Upper lobe of left lung (tissue), 4 donors: Measurements from ENCODE around the gene MMP14.

Experiments
- POLR2A ChIP-seq, 4 donors: fragments of 450-650 bp; IDR thresholded peaks; one replicate each; pipeline ENCODE4 v1.5.1; 2016 to 2017; ENCODE audit warnings: antibody characterized with exemption in 4 of 4, mild to moderate bottlenecking in 2 of 4
- TF ChIP-seq, protein P1 (sequence below), 6 experiments: fragments of 450-650 bp in 4 of 6; fragments of 200-600 bp in 2 of 6; sonication (generic) in 2 of 6; IDR thresholded peaks; one replicate each; pipeline ENCODE4 v1.5.1; 2016 to 2019; ENCODE audit warnings: antibody characterized with exemption in 6 of 6

DNA sequence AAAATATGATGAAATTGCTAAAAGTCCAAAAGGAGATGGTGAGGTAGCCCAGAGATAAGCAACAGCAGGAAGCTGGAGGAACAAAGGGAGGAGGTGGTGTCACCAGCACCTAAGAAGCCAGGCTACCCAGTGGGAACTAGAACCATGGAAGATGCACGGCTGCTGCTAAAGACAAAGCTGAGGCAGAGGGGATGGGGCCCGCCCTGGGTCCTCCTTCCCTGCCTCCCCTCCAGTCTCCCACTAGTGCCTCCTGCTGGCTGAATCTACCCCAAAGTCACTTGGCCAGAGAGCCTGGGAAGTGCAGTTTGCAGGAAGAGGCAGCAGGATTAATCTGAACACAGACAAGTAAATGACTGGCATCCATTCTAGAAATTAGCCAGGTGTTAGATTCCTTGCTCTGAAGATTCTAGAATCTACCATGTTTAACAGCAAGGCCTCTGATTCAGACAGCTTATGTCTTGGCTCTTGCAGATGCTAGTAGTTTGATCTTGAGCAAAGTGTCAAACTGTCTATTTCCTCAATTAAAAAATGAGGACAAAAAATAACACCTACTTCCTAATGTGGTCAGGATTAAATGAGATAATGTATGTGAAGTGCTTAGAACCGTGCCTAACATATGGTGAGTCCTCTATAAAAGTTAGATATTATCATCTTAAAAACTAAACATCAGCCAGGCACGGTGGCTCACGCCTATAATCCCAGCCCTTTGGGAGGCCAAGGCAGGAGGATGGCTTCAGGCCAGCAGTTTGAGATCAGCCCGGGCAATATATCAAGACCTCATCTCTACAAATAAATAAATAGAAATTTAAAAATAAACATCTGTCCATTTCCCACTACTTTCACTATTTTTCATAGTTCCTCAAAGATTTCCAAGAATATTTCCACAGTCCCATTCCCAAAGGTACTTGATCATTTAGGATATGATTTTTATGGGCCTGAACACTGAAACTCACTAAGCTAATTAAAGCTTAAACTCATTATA, 29.3 kb downstream of the MMP14 start:
- TF ChIP-seq, protein P1, sequence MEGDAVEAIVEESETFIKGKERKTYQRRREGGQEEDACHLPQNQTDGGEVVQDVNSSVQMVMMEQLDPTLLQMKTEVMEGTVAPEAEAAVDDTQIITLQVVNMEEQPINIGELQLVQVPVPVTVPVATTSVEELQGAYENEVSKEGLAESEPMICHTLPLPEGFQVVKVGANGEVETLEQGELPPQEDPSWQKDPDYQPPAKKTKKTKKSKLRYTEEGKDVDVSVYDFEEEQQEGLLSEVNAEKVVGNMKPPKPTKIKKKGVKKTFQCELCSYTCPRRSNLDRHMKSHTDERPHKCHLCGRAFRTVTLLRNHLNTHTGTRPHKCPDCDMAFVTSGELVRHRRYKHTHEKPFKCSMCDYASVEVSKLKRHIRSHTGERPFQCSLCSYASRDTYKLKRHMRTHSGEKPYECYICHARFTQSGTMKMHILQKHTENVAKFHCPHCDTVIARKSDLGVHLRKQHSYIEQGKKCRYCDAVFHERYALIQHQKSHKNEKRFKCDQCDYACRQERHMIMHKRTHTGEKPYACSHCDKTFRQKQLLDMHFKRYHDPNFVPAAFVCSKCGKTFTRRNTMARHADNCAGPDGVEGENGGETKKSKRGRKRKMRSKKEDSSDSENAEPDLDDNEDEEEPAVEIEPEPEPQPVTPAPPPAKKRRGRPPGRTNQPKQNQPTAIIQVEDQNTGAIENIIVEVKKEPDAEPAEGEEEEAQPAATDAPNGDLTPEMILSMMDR (IDR thresholded peaks at IDR 0.05): no peak
- no peak for TF ChIP-seq POLR2A (IDR thresholded peaks at IDR 0.05)
